Epithelial cell of esophagus (primary cell): ENCODE measurements around the gene FNDC11.
"Not testable (repeated sequence)": the region's sequence is repeated elsewhere in the genome, so short reads cannot be mapped to it uniquely, and the experiment has no call there.

Source experiments
- DNase-seq: peaks from one replicate; pipeline ENCODE4 v3.0.0; 2010; ENCODE audit warnings: low read depth
- H3K4me3 ChIP-seq: 2 replicates; pipeline ENCODE4 v1.5.1; 2011; ENCODE audit warnings: mild to moderate bottlenecking, low read length, control low read depth
- CTCF ChIP-seq: IDR thresholded peaks from 2 replicates; pipeline ENCODE4 v1.5.1; 2011; ENCODE audit warnings: low read depth, mild to moderate bottlenecking, low read length, control low read depth, inconsistent platforms; ENCODE audit not compliant: insufficient read depth; ENCODE audit errors: missing control alignments

The FNDC11 gene

GRCh38 chr20:63568986-63569949 lies 15.3 kb downstream of the FNDC11 start:
- no peak for TF ChIP-seq CTCF
- no peak overlapping the region for H3K4me3 ChIP-seq
- no peak for DNase-seq

- no peak for DNase-seq
- no peak for TF ChIP-seq CTCF
- no peak overlapping the region for H3K4me3 ChIP-seq
Measured at GRCh38 chr20:63570281-63571086, 16.5 kb downstream of the FNDC11 start.

- DNase-seq, H3K4me3 ChIP-seq: not testable (repeated sequence)
Measured at GRCh38 chr20:63571087-63571478, 17.1 kb downstream of the FNDC11 start.

GRCh38 chr20:63572071-63572787 lies 18.3 kb downstream of the FNDC11 start:
- TF ChIP-seq CTCF = no peak
- DNase-seq = no peak
- H3K4me3 ChIP-seq = no peak overlapping the region

GRCh38 chr20:63572788-63573646 lies 19.1 kb downstream of the FNDC11 start:
- TF ChIP-seq CTCF = no peak
- no peak for DNase-seq
- H3K4me3 ChIP-seq = peak overlapping the region; percentile 81

GRCh38 chr20:63573647-63574131 lies 19.7 kb downstream of the FNDC11 start:
- peak overlapping the region; percentile 81 for H3K4me3 ChIP-seq
- no peak for TF ChIP-seq CTCF
- DNase-seq = no peak
